ENCODE results near the gene BLTP2. TPM values are rescaled to one million over a fixed set of nuclear protein-coding genes. Genes with fewer than 3 reads are reported as not detected.

The BLTP2 gene
- polyA plus RNA-seq (2013, experiment 1 of 2) = 60.5 TPM
- polyA plus RNA-seq (2013, experiment 2 of 2) = 60.3 TPM

DNA sequence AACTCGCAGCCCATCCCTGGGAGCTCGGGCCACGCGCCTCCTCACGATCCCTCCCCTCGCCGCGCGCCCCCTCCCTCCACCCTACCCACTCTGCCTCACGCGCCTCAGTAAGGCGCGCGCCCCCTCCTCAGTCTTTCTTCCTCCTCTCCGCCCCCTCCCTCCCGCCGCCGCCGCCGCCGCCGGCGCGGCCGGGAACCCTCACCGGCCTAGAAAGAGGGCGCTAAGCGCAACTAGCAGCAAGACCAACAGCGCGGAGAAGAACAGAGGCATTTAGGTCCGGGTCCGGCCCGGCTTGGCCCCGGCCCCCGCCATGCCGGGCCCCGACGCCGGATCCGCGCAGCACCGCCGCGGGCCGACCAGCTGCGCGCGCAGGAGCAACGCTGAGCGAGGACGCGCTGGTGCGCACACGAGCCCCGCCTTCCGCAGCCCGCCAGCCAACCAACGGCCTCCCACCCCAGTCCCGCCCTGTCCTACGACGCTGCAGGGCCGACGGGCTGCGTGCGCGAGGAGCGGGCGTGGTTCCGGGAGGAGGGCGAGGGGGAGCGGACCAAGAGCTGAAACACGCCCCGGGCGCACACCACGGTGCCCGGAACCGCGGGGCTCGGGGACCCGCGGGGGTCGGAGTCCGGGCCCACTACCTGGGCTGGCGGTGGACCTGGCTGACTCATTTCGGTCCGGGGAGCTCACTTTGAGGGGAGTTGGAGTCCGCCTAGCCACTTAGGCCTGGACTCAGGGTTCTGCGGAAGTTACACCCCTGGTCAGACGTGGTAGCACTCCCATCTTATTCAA, at the start of gene BLTP2:
Gene BLTP2, minus strand, starts transcription at position 372 of the 789 bp plus-strand sequence. Its CDS starts 102 bp downstream, at position 270.
- H3K4me1 ChIP-seq (ENCODE audit: control insufficient read depth, insufficient read depth, low read length, poor library complexity, severe bottlenecking) = peaks cover 9% of the 10 kb centered on the region
- H3K36me3 ChIP-seq (ENCODE audit: control insufficient read depth, insufficient read depth, low read length) = peaks cover 55% of the 10 kb centered on the region
- 1% methylated on average over 43 to 67 of the region's 89 CpGs for WGBS, 2 experiments (ENCODE audit: insufficient coverage in 2 of 2)
- H3K27ac ChIP-seq (ENCODE audit: low read depth, low read length, severe bottlenecking) = peak within 1 kb of the TSS; percentile 57
- no peaks in the 10 kb centered on the region for H3K9me3 ChIP-seq (ENCODE audit: control insufficient read depth, low read length)
- peak within 1 kb of the TSS; percentile 93 for H3K4me3 ChIP-seq (ENCODE audit: extremely low read depth, insufficient read depth, low read length, poor library complexity, severe bottlenecking)

GRCh38 chr17:28693869-28694268, 48.9 kb upstream of the BLTP2 start:
- Histone ChIP-seq H3K4me3 (ENCODE audit: extremely low read depth, insufficient read depth, low read length, poor library complexity, severe bottlenecking) (no peak overlapping the region), H3K4me1 (ENCODE audit: control insufficient read depth, insufficient read depth, low read length, poor library complexity, severe bottlenecking) (no peaks in the 10 kb centered on the region), H3K9me3 (ENCODE audit: control insufficient read depth, low read length) (no peaks in the 10 kb centered on the region), H3K36me3 (ENCODE audit: control insufficient read depth, insufficient read depth, low read length) (peaks cover 97% of the 10 kb centered on the region), H3K27ac (ENCODE audit: low read depth, low read length, severe bottlenecking) (no peak overlapping the region)
- WGBS, 2 experiments (ENCODE audit: insufficient coverage in 2 of 2) = 100% methylated on average over 1 of the region's 1 CpG

DNA sequence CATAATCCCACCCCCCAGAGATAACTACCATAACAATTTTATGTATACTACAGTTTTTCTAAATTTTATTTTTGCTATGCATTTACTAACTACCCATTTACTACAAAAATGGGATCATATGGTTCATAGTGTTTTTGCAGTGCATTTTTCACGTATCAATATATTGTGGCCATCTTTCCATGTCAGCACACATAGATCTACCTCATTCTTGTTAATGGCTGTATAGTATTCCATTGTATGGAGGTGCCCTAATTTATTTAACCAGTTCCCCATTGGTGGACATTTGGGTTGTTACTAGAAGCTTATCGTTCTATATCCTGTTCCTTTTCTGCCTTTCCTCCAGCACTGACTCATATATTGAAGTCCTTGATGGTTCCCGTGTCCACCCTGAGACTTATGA, 44.1 kb upstream of the BLTP2 start:
- H3K36me3 ChIP-seq (ENCODE audit: control insufficient read depth, insufficient read depth, low read length) = peaks cover 97% of the 10 kb centered on the region
- WGBS, 2 experiments (ENCODE audit: insufficient coverage in 2 of 2) = 100% methylated on average over 1 to 2 of the region's 3 CpGs

GRCh38 chr17:28688481-28688880, 43.5 kb upstream of the BLTP2 start:
- Histone ChIP-seq H3K36me3 (ENCODE audit: control insufficient read depth, insufficient read depth, low read length) (peaks cover 96% of the 10 kb centered on the region), H3K9me3 (ENCODE audit: control insufficient read depth, low read length) (no peaks in the 10 kb centered on the region), H3K4me1 (ENCODE audit: control insufficient read depth, insufficient read depth, low read length, poor library complexity, severe bottlenecking) (no peaks in the 10 kb centered on the region), H3K27ac (ENCODE audit: low read depth, low read length, severe bottlenecking) (no peak overlapping the region), H3K4me3 (ENCODE audit: extremely low read depth, insufficient read depth, low read length, poor library complexity, severe bottlenecking) (no peak overlapping the region)
- 100% methylated on average over 1 of the region's 4 CpGs for WGBS, 2 experiments (ENCODE audit: insufficient coverage in 2 of 2)

More for the DNA sequence above, 44.1 kb upstream of the BLTP2 start:
- no peaks in the 10 kb centered on the region for H3K4me1 ChIP-seq (ENCODE audit: control insufficient read depth, insufficient read depth, low read length, poor library complexity, severe bottlenecking)
- no peak overlapping the region for H3K4me3 ChIP-seq (ENCODE audit: extremely low read depth, insufficient read depth, low read length, poor library complexity, severe bottlenecking)
- H3K27ac ChIP-seq (ENCODE audit: low read depth, low read length, severe bottlenecking) = no peak overlapping the region
- H3K9me3 ChIP-seq (ENCODE audit: control insufficient read depth, low read length) = no peaks in the 10 kb centered on the region

DNA sequence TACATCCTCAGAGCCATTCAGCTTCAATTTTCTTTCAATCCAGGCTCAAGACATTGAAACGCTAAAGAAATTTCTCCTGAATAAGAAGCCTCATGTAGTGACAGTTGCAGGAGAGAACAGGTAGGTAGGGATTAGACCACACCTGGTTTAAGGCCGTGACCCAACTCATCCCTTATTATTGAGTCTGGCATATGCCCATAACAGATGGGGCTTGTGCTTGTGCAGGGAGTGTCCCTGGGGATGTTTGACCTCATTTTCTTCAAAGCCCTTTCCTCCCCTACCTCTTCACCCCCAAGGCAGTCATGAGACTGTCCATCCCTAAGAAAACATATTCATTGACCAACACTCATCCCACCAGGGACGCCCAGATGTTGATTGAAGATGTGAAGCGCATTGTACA, 41.3 kb upstream of the BLTP2 start:
- Histone ChIP-seq H3K4me1 (ENCODE audit: control insufficient read depth, insufficient read depth, low read length, poor library complexity, severe bottlenecking) (no peaks in the 10 kb centered on the region), H3K9me3 (ENCODE audit: control insufficient read depth, low read length) (no peaks in the 10 kb centered on the region), H3K4me3 (ENCODE audit: extremely low read depth, insufficient read depth, low read length, poor library complexity, severe bottlenecking) (no peak overlapping the region), H3K27ac (ENCODE audit: low read depth, low read length, severe bottlenecking) (no peak overlapping the region), H3K36me3 (ENCODE audit: control insufficient read depth, insufficient read depth, low read length) (peaks cover 99% of the 10 kb centered on the region)
- 86 to 100% methylated on average over 1 to 2 of the region's 4 CpGs for WGBS, 2 experiments (ENCODE audit: insufficient coverage in 2 of 2)

GRCh38 chr17:28685366-28685765, 40.4 kb upstream of the BLTP2 start:
- Histone ChIP-seq H3K27ac (ENCODE audit: low read depth, low read length, severe bottlenecking) (no peak overlapping the region), H3K9me3 (ENCODE audit: control insufficient read depth, low read length) (no peaks in the 10 kb centered on the region), H3K4me3 (ENCODE audit: extremely low read depth, insufficient read depth, low read length, poor library complexity, severe bottlenecking) (no peak overlapping the region), H3K36me3 (ENCODE audit: control insufficient read depth, insufficient read depth, low read length) (peaks cover 98% of the 10 kb centered on the region), H3K4me1 (ENCODE audit: control insufficient read depth, insufficient read depth, low read length, poor library complexity, severe bottlenecking) (no peaks in the 10 kb centered on the region)
- WGBS, 2 experiments (ENCODE audit: insufficient coverage in 2 of 2) = 85 to 98% methylated on average over 5 of the region's 5 CpGs

DNA sequence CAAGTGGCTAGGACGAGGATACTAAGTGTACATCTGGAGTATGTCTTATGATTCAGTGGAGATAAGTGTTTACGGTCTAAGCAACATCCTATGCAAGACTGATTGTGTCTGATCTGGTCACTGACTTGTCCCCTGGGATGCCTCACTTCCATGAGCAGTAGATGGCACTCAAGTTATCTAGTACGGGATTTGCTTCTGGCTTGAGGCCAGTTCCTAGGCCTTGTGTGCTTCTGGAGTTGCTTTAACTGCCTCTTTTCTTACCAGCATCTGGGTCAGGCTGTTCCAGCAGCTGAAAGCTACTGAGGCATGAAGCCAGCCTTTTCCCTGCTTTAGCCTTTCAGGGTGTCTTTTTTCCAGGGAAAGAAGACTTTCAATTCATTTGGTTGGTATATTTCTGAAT, 40.0 kb upstream of the BLTP2 start:
- 93 to 96% methylated on average over 3 of the region's 3 CpGs for WGBS, 2 experiments (ENCODE audit: insufficient coverage in 2 of 2)
- Histone ChIP-seq H3K4me1 (ENCODE audit: control insufficient read depth, insufficient read depth, low read length, poor library complexity, severe bottlenecking) (no peaks in the 10 kb centered on the region), H3K36me3 (ENCODE audit: control insufficient read depth, insufficient read depth, low read length) (peaks cover 94% of the 10 kb centered on the region), H3K4me3 (ENCODE audit: extremely low read depth, insufficient read depth, low read length, poor library complexity, severe bottlenecking) (no peak overlapping the region), H3K27ac (ENCODE audit: low read depth, low read length, severe bottlenecking) (no peak overlapping the region), H3K9me3 (ENCODE audit: control insufficient read depth, low read length) (no peaks in the 10 kb centered on the region)

GRCh38 chr17:28682655-28683054, 37.7 kb upstream of the BLTP2 start:
- no peak overlapping the region for H3K4me3 ChIP-seq (ENCODE audit: extremely low read depth, insufficient read depth, low read length, poor library complexity, severe bottlenecking)
- 95 to 98% methylated on average over 7 to 9 of the region's 11 CpGs for WGBS, 2 experiments (ENCODE audit: insufficient coverage in 2 of 2)
- H3K36me3 ChIP-seq (ENCODE audit: control insufficient read depth, insufficient read depth, low read length) = peaks cover 90% of the 10 kb centered on the region
- no peak overlapping the region for H3K27ac ChIP-seq (ENCODE audit: low read depth, low read length, severe bottlenecking)
- no peaks in the 10 kb centered on the region for H3K9me3 ChIP-seq (ENCODE audit: control insufficient read depth, low read length)
- H3K4me1 ChIP-seq (ENCODE audit: control insufficient read depth, insufficient read depth, low read length, poor library complexity, severe bottlenecking) = no peaks in the 10 kb centered on the region

DNA sequence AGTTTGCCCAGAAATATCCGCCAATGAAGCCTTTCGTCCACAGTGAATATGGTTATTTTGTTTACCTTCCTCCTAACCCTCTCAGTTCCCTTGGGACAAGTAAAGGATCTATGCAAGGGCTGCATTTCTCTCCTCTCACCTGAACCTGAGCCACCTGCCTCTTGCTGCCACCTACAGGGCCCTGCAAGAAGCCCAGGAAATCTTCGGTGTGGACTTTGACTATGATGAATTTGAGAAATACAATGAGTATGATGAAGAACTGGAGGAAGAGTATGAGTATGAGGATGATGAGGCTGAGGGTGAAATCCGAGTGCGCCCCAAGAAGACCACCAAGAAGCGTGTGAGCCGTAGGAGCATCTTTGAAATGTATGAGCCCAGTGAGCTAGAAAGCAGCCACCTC, 31.0 kb upstream of the BLTP2 start:
- H3K9me3 ChIP-seq (ENCODE audit: control insufficient read depth, low read length) = no peaks in the 10 kb centered on the region
- H3K27ac ChIP-seq (ENCODE audit: low read depth, low read length, severe bottlenecking) = no peak overlapping the region
- H3K4me3 ChIP-seq (ENCODE audit: extremely low read depth, insufficient read depth, low read length, poor library complexity, severe bottlenecking) = no peak overlapping the region
- no peaks in the 10 kb centered on the region for H3K4me1 ChIP-seq (ENCODE audit: control insufficient read depth, insufficient read depth, low read length, poor library complexity, severe bottlenecking)
- 94 to 95% methylated on average over 4 to 5 of the region's 7 CpGs for WGBS, 2 experiments (ENCODE audit: insufficient coverage in 2 of 2)
- peaks cover 90% of the 10 kb centered on the region for H3K36me3 ChIP-seq (ENCODE audit: control insufficient read depth, insufficient read depth, low read length)

- H3K4me3 ChIP-seq (ENCODE audit: extremely low read depth, insufficient read depth, low read length, poor library complexity, severe bottlenecking) = no peak overlapping the region
- WGBS, 2 experiments (ENCODE audit: insufficient coverage in 2 of 2) = 100% methylated on average over 1 of the region's 3 CpGs; no CpG with 5 or more reads in 1 of the 2 experiments
- H3K36me3 ChIP-seq (ENCODE audit: control insufficient read depth, insufficient read depth, low read length) = peaks cover 90% of the 10 kb centered on the region
- no peaks in the 10 kb centered on the region for H3K9me3 ChIP-seq (ENCODE audit: control insufficient read depth, low read length)
- H3K27ac ChIP-seq (ENCODE audit: low read depth, low read length, severe bottlenecking) = no peak overlapping the region
- H3K4me1 ChIP-seq (ENCODE audit: control insufficient read depth, insufficient read depth, low read length, poor library complexity, severe bottlenecking) = no peaks in the 10 kb centered on the region
Measured at GRCh38 chr17:28675490-28675889, 30.5 kb upstream of the BLTP2 start.

DNA sequence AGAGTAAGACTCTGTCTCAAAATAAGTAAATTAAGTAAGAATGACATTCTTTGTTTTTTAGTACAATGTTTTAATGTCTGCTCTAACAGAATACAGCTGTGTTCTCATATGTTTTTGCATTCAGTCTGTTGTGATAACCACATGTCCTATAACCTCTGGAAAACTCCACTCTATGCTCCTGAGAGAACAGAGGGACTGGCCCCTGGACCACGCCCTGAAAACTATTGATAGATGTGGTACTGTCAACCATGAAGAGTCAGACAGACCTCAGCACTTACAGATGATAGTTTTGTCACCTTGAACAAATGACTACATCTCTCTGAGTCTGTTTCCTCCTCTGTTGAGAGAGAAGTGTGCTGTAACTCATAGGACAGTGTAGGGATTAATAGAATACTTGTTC, 25.0 kb upstream of the BLTP2 start:
- Histone ChIP-seq H3K4me3 (ENCODE audit: extremely low read depth, insufficient read depth, low read length, poor library complexity, severe bottlenecking) (no peak overlapping the region), H3K4me1 (ENCODE audit: control insufficient read depth, insufficient read depth, low read length, poor library complexity, severe bottlenecking) (no peaks in the 10 kb centered on the region), H3K27ac (ENCODE audit: low read depth, low read length, severe bottlenecking) (no peak overlapping the region), H3K9me3 (ENCODE audit: control insufficient read depth, low read length) (no peaks in the 10 kb centered on the region), H3K36me3 (ENCODE audit: control insufficient read depth, insufficient read depth, low read length) (peaks cover 91% of the 10 kb centered on the region)
- WGBS, 2 experiments (ENCODE audit: insufficient coverage in 2 of 2) = 100% methylated on average over 1 of the region's 1 CpG; no CpG with 5 or more reads in 1 of the 2 experiments

All from mesodermal cell (in vitro differentiated cells).